Heart left ventricle (tissue), 16 donors: ENCODE measurements around the gene KIDINS220. TPM values are rescaled to one million over a fixed set of nuclear protein-coding genes. Genes with fewer than 3 reads are reported as not detected.

ENCODE experiments used
- ATAC-seq, 4 donors: fragments of 200-7000 bp; cut with Tn5 transposase; one replicate each; pipeline ENCODE4 v1.9.1; 2020 to 2022; ENCODE audit warnings: moderate library complexity in 4 of 4, mild to moderate bottlenecking in 3 of 4, moderate number of reproducible peaks in 1 of 4
- DNase-seq, 5 donors: peaks; one replicate each; pipeline ENCODE4 v3.0.0-alpha.2; 2020
- H3K27ac ChIP-seq, 12 donors: fragments of 200-600 bp; sonication (generic) in 4 of 12; one replicate each; pipeline versions ENCODE4 v1.5.0 to v1.8.0; 2016 to 2022; ENCODE audit warnings: mild to moderate bottlenecking in 2 of 12
- H3K27me3 ChIP-seq, 9 donors: fragments of 200-600 bp; sonication (generic) in 2 of 9; one replicate each; pipeline versions ENCODE4 v1.5.1 to v1.8.0; 2016 to 2022; ENCODE audit warnings: mild to moderate bottlenecking in 3 of 9
- H3K36me3 ChIP-seq, 9 donors: fragments of 200-600 bp; sonication (generic) in 2 of 9; one replicate each; pipeline versions ENCODE4 v1.5.0 to v1.8.0; 2018 to 2022; ENCODE audit warnings: mild to moderate bottlenecking in 2 of 9
- H3K4me1 ChIP-seq, 12 donors: fragments of 200-600 bp; sonication (generic) in 4 of 12; one replicate each; pipeline versions ENCODE4 v1.5.0 to v1.8.0; 2016 to 2022; ENCODE audit warnings: mild to moderate bottlenecking in 3 of 12
- H3K4me3 ChIP-seq, 12 donors: fragments of 200-600 bp; sonication (generic) in 4 of 12; one replicate each; pipeline versions ENCODE4 v1.5.0 to v1.8.0; 2017 to 2022; ENCODE audit warnings: mild to moderate bottlenecking in 9 of 12, moderate library complexity in 4 of 12
- H3K9me3 ChIP-seq, 12 donors: fragments of 200-600 bp; sonication (generic) in 4 of 12; one replicate each; pipeline versions ENCODE4 v1.5.0 to v1.8.0; 2016 to 2022; ENCODE audit warnings: mild to moderate bottlenecking in 1 of 12
- CTCF ChIP-seq, 12 donors: fragments of 200-600 bp; sonication (generic) in 4 of 12; IDR thresholded peaks; one replicate each; pipeline versions ENCODE4 v1.5.0 to v1.8.0; 2018 to 2022; ENCODE audit warnings: antibody characterized with exemption in 12 of 12, mild to moderate bottlenecking in 5 of 12
- POLR2A ChIP-seq, 2 donors: fragments of 450-650 bp; IDR thresholded peaks; one replicate each; pipeline ENCODE4 v1.6.1; 2017; ENCODE audit warnings: antibody characterized with exemption in 2 of 2, mild to moderate bottlenecking in 2 of 2, moderate library complexity in 2 of 2
- WGBS, 4 donors: extraction: QIAGEN DNeasy Blood & Tissue Kit in 2 of 4; methylation state at CpG; one replicate each; pipeline versions ENCODE4 v1.1.5 to v1.1.7; 2013 to 2018; 5-methylcytosine and 5-hydroxymethylcytosine counted together
- intact Hi-C, 10 donors: fragments of 100-400 bp; cut with DNase I; formaldehyde crosslinking; loops; one replicate each; pipeline versions ENCODE4 v1.11.1 to v1.14.2; 2022
- polyA plus RNA-seq, 2 donors: library from polyadenylated mRNA; stranded (reverse); fragments of 200-250 nt; gene quantifications; one replicate each; pipeline ENCODE4 v1.2.3, GENCODE V29; 2013
- total RNA-seq, 9 donors: library from RNA; depleted of rRNA in 2 of 9; stranded (reverse); fragments of >200 nt in 2 of 9; fragmentation: NEBNext Ultra II Directional in 3 of 9; extraction: Animal tissue kit (Norgen Biotek cat#: 25700) in 3 of 9; gene quantifications; one replicate each; pipeline versions ENCODE4 v1.1.0 to v1.2.4, GENCODE V29; 2016 to 2023
- donor health status: ischemic (EF 13 %, LVEDD 7.1; RV severe dilation, severe dysfunction).
- donor health status: healthy with polysubstance abuse.
- donor health status: DM: no; HTN: yes; CAD: no.
- donor health status: DM: no; HTN: no; CAD: no.
- donor health status: ischemic (EF 25% LVEDD 6.9; RV normal size, moderate dysfunction).
- donor health status: ischemic (EF 25% LVEDD 5.7; RV mildly dilated, moderate dysfunction).
- donor health status: healthy.
- donor health status: DM: yes; HTN: yes; CAD: no.
- donor health status: ischemic (EF 35%, LVEDD 5.7; RV mildly dilated, moderate dysfunction).
- donor health status: nonischemic (EF 11% LVEDD 7.7; RV severe dilation, severe dysfunction).
- donor health status: DM: yes; HTN: yes; CAD: no.
- donor health status: PGD.
- donor health status: ischemic (EF 29% LVEDD 5.4; RV normal size, mild dysfunction).
- donor health status: nonischemic (EF 23%, LVEDD 6.1; RV moderate dilation, normal function).

KIDINS220 gene
- total and polyA plus RNA-seq, 11 donors, result 22.7 to 108 (median 74.5) TPM

GRCh38 chr2:8802741-8803140, 34.7 kb downstream of the KIDINS220 start:
- Histone ChIP-seq H3K27ac (peak overlapping the region in 6 of 12 donors; percentile 2 to 77 (median 12)), H3K4me3 (no peak overlapping the region), H3K9me3 (no peaks in the 10 kb centered on the region), H3K36me3 (peaks cover 0 to 100% (median 83%) of the 10 kb centered on the region in 9 donors), H3K4me1 (peaks cover 0 to 54% (median 18%) of the 10 kb centered on the region in 12 donors), H3K27me3 (no peaks in the 10 kb centered on the region)
- TF ChIP-seq CTCF (IDR thresholded peaks at IDR 0.05) (no peak), POLR2A (IDR thresholded peaks at IDR 0.05) (no peak)
- DNase-seq (no peak), ATAC-seq (no peak)
- 51 to 61% (median 56%) methylated on average over 3 of the region's 3 CpGs for WGBS, 4 donors
- intact Hi-C loops, result no loop called here

- Histone ChIP-seq H3K4me3 (no peak overlapping the region), H3K36me3 (peaks cover 0 to 100% (median 82%) of the 10 kb centered on the region in 9 donors), H3K9me3 (no peaks in the 10 kb centered on the region), H3K4me1 (peaks cover 0 to 47% (median 11%) of the 10 kb centered on the region in 12 donors), H3K27me3 (no peaks in the 10 kb centered on the region), H3K27ac (no peak overlapping the region)
- ATAC-seq (no peak), DNase-seq (no peak)
- TF ChIP-seq CTCF (IDR thresholded peaks at IDR 0.05) (no peak), POLR2A (IDR thresholded peaks at IDR 0.05) (no peak)
- WGBS, 4 donors, result 90 to 92% (median 91%) methylated on average over 4 of the region's 4 CpGs
- intact Hi-C loops, result no loop called here
Measured at GRCh38 chr2:8800821-8801220, 36.6 kb downstream of the KIDINS220 start.

GRCh38 chr2:8800218-8800617, 37.2 kb downstream of the KIDINS220 start:
- Histone ChIP-seq H3K36me3 (peaks cover 0 to 100% (median 81%) of the 10 kb centered on the region in 9 donors), H3K4me3 (no peak overlapping the region), H3K9me3 (no peaks in the 10 kb centered on the region), H3K27ac (no peak overlapping the region), H3K27me3 (no peaks in the 10 kb centered on the region), H3K4me1 (peaks cover 0 to 45% (median 12%) of the 10 kb centered on the region in 12 donors)
- 83 to 90% (median 85%) methylated on average over 5 of the region's 5 CpGs for WGBS, 4 donors
- DNase-seq (no peak), ATAC-seq (no peak)
- intact Hi-C loops, result no loop called here
- TF ChIP-seq CTCF (IDR thresholded peaks at IDR 0.05) (no peak), POLR2A (IDR thresholded peaks at IDR 0.05) (no peak)

- no peak for ATAC-seq
- WGBS, 4 donors, result 95 to 99% (median 97%) methylated on average over 2 of the region's 2 CpGs
- H3K27ac ChIP-seq, result no peak overlapping the region
- no peaks in the 10 kb centered on the region for H3K27me3 ChIP-seq
- DNase-seq, result no peak
- peaks cover 0 to 100% (median 85%) of the 10 kb centered on the region in 9 donors for H3K36me3 ChIP-seq
- H3K4me1 ChIP-seq, result peaks cover 0 to 39% (median 12%) of the 10 kb centered on the region in 12 donors
- H3K4me3 ChIP-seq, result no peak overlapping the region
- no peaks in the 10 kb centered on the region for H3K9me3 ChIP-seq
- no peak for TF ChIP-seq POLR2A (IDR thresholded peaks at IDR 0.05)
- TF ChIP-seq CTCF (IDR thresholded peaks at IDR 0.05), result no peak
- intact Hi-C loops, result no loop called here
Measured at GRCh38 chr2:8799004-8799403, 38.4 kb downstream of the KIDINS220 start.
